C4-2B (cell line): Measurements from ENCODE around the gene PFAS.

Source experiments
- CTCF ChIP-seq: fragments of 450-650 bp; conservative IDR thresholded peaks from 2 replicates; pipeline ENCODE4 v1.5.1; 2017; ENCODE audit warnings: mild to moderate bottlenecking
- ZFX ChIP-seq: fragments of 450-650 bp; IDR thresholded peaks from 2 replicates; pipeline ENCODE4 v1.6.1; 2017

GRCh38 chr17:8311131-8311790, 62.2 kb downstream of the PFAS start:
- TF ChIP-seq CTCF: no peak
- no peak for TF ChIP-seq ZFX
